IMR-90 (cell line): ENCODE data around the gene RCCD1. TPM values are rescaled to one million over a fixed set of nuclear protein-coding genes. Genes with fewer than 3 reads are reported as not detected.

Experiments
- ATAC-seq: fragments of 200-7000 bp; cut with Tn5 transposase; 2 replicates; pipeline ENCODE4 v1.9.1; 2020; ENCODE audit warnings: low read depth, mild to moderate bottlenecking, moderate library complexity
- BruUV-seq: library from RNA; stranded (reverse); fragments of 400-500 nt; replicated peaks from 2 replicates; lab custom pipeline; 2021; lab: Mats Ljungman, UMichigan
- CTCF ChIA-PET: fragments of 300-600 bp; formaldehyde crosslinking; extraction: SDS; loops from one replicate; lab custom pipeline; 2021; ENCODE audit warnings: antibody characterized with exemption; lab: Yijun Ruan, JAX
- POLR2A ChIA-PET: fragments of 300-600 bp; sonication (Branson Sonifier 250); formaldehyde crosslinking; loops from one replicate; lab custom pipeline; 2022; ENCODE audit warnings: antibody characterized with exemption; ENCODE audit not compliant: unreplicated experiment; lab: Charles Lee
- DNase-seq: peaks from one replicate; pipeline ENCODE4 v3.0.0; 2013
- H2AFZ ChIP-seq: replicated peaks from 2 replicates; pipeline ENCODE3; 2013; ENCODE audit warnings: low read length, mild to moderate bottlenecking; ENCODE audit not compliant: poor library complexity
- H2AK5ac ChIP-seq: 2 replicates; pipeline ENCODE4 v1.6.1; 2013; ENCODE audit warnings: low read depth, low read length, inconsistent platforms
- H2AK9ac ChIP-seq: replicated peaks from 2 replicates; pipeline ENCODE3; 2013; ENCODE audit warnings: mild to moderate bottlenecking, low read depth, low read length, moderate library complexity; ENCODE audit not compliant: poor library complexity
- H2BK120ac ChIP-seq: 2 replicates; pipeline ENCODE4 v1.6.1; 2013; ENCODE audit warnings: low read depth, low read length, inconsistent platforms
- H2BK15ac ChIP-seq: 3 replicates; pipeline ENCODE4 v1.6.1; 2013; ENCODE audit warnings: low read depth, low read length, inconsistent platforms
- H2BK20ac ChIP-seq: 2 replicates; pipeline ENCODE4 v1.6.1; 2013; ENCODE audit warnings: low read depth, mild to moderate bottlenecking, inconsistent platforms, low read length, moderate library complexity
- H2BK5ac ChIP-seq: 2 replicates; pipeline ENCODE4 v1.6.1; 2013; ENCODE audit warnings: mild to moderate bottlenecking, low read depth, low read length, inconsistent platforms; ENCODE audit not compliant: poor library complexity, severe bottlenecking
- H3K14ac ChIP-seq: replicated peaks from 2 replicates; pipeline ENCODE4 v1.6.1; 2013; ENCODE audit warnings: low read depth, low read length, inconsistent platforms
- H3K18ac ChIP-seq: 2 replicates; pipeline ENCODE4 v1.6.1; 2013; ENCODE audit warnings: low read depth, low read length, control low read depth
- H3K23ac ChIP-seq: 2 replicates; pipeline ENCODE4 v1.6.1; 2013; ENCODE audit warnings: low read depth, low read length, inconsistent platforms
- H3K27ac ChIP-seq: 2 replicates; pipeline ENCODE4 v1.5.1; 2013; ENCODE audit warnings: mild to moderate bottlenecking, control low read depth, low read length; ENCODE audit not compliant: insufficient read depth
- H3K27me3 ChIP-seq: 2 replicates; pipeline ENCODE4 v1.6.1; 2013; ENCODE audit warnings: low read length; ENCODE audit not compliant: control insufficient read depth, insufficient read depth
- H3K36me3 ChIP-seq: 2 replicates; pipeline ENCODE4 v1.6.1; 2013; ENCODE audit warnings: low read length, mixed read lengths; ENCODE audit not compliant: control insufficient read depth, insufficient read depth
- H3K4ac ChIP-seq: 2 replicates; pipeline ENCODE4 v1.6.1; 2013; ENCODE audit warnings: low read depth, low read length, inconsistent platforms
- H3K4me1 ChIP-seq: 2 replicates; pipeline ENCODE4 v1.6.1; 2013; ENCODE audit warnings: low read length, mixed read lengths; ENCODE audit not compliant: control insufficient read depth, insufficient read depth
- H3K4me2 ChIP-seq: 2 replicates; pipeline ENCODE4 v1.6.1; 2013; ENCODE audit warnings: low read depth, mild to moderate bottlenecking, control low read depth, low read length, moderate library complexity
- H3K4me3 ChIP-seq: 2 replicates; pipeline ENCODE4 v1.5.1; 2013; ENCODE audit warnings: low read depth, mild to moderate bottlenecking, control low read depth, low read length, moderate library complexity; ENCODE audit not compliant: insufficient read depth
- H3K56ac ChIP-seq: 2 replicates; pipeline ENCODE4 v1.6.1; 2013; ENCODE audit warnings: low read length, inconsistent platforms; ENCODE audit not compliant: insufficient read depth; ENCODE audit errors: extremely low read depth
- H3K79me1 ChIP-seq, 2 experiments: 2 replicates each; pipeline ENCODE4 v1.6.1; 2013; ENCODE audit warnings: low read length in 2 of 2, inconsistent platforms in 1 of 2, low read depth in 1 of 2
- H3K9ac ChIP-seq: 2 replicates; pipeline ENCODE4 v1.6.1; 2013; ENCODE audit warnings: low read depth, low read length, control low read depth
- H3K9me1 ChIP-seq: 2 replicates; pipeline ENCODE4 v1.6.1; 2013; ENCODE audit warnings: low read length, inconsistent platforms; ENCODE audit not compliant: insufficient read depth
- H3K9me3 ChIP-seq: 2 replicates; pipeline ENCODE4 v1.6.1; 2013; ENCODE audit warnings: low read length; ENCODE audit not compliant: control insufficient read depth, insufficient read depth
- H4K20me1 ChIP-seq: 2 replicates; pipeline ENCODE4 v1.6.1; 2013; ENCODE audit warnings: low read length, inconsistent platforms; ENCODE audit not compliant: insufficient read depth
- H4K5ac ChIP-seq: 2 replicates; pipeline ENCODE4 v1.6.1; 2013; ENCODE audit warnings: mild to moderate bottlenecking, low read depth, low read length, control low read depth
- H4K8ac ChIP-seq, 2 experiments: 2 replicates each; pipeline ENCODE4 v1.6.1; 2013; ENCODE audit warnings: low read depth in 2 of 2, low read length in 2 of 2, control low read depth in 1 of 2, inconsistent platforms in 1 of 2
- H4K91ac ChIP-seq: 2 replicates; pipeline ENCODE4 v1.6.1; 2013; ENCODE audit warnings: low read depth, low read length, inconsistent platforms; ENCODE audit not compliant: insufficient read depth
- BHLHE40 ChIP-seq: fragments of 150-350 bp; IDR thresholded peaks from 2 replicates; pipeline ENCODE4 v1.6.1; 2016; ENCODE audit warnings: mild to moderate bottlenecking, low read depth, low read length
- CEBPB ChIP-seq: IDR thresholded peaks from 2 replicates; pipeline ENCODE4 v1.6.1; 2012; ENCODE audit warnings: low read depth, low read length, improper control_type of control experiment
- CHD1 ChIP-seq: IDR thresholded peaks from 2 replicates; pipeline ENCODE4 v1.6.1; 2012; ENCODE audit warnings: low read depth, low read length, improper control_type of control experiment
- ELK1 ChIP-seq: fragments of 150-350 bp; IDR thresholded peaks from 2 replicates; pipeline ENCODE4 v1.6.1; 2016; ENCODE audit warnings: low read depth, mild to moderate bottlenecking, low read length, moderate library complexity, borderline replicate concordance
- FOS ChIP-seq: fragments of 150-350 bp; IDR thresholded peaks from 2 replicates; pipeline ENCODE4 v1.6.1; 2016; ENCODE audit warnings: low read depth, low read length
- MAZ ChIP-seq: IDR thresholded peaks from 2 replicates; pipeline ENCODE4 v1.6.1; 2012; ENCODE audit warnings: low read depth, mild to moderate bottlenecking, low read length, improper control_type of control experiment, moderate library complexity, borderline replicate concordance
- MXI1 ChIP-seq: IDR thresholded peaks from 2 replicates; pipeline ENCODE4 v1.6.1; 2012; ENCODE audit warnings: low read depth, mild to moderate bottlenecking, low read length, moderate library complexity, borderline replicate concordance
- NFE2L2 ChIP-seq: fragments of 150-350 bp; IDR thresholded peaks from 2 replicates; pipeline ENCODE4 v1.6.1; 2016; ENCODE audit warnings: low read depth, mild to moderate bottlenecking, low read length
- POLR2A ChIP-seq: IDR thresholded peaks from 2 replicates; pipeline ENCODE4 v1.6.1; 2012; ENCODE audit warnings: mild to moderate bottlenecking, low read depth, low read length
- RFX5 ChIP-seq: IDR thresholded peaks from 2 replicates; pipeline ENCODE4 v1.8.0; 2012; ENCODE audit warnings: low read depth, mild to moderate bottlenecking, low read length, moderate library complexity
- USF2 ChIP-seq: fragments of 150-350 bp; IDR thresholded peaks from 2 replicates; pipeline ENCODE4 v1.6.1; 2017; ENCODE audit warnings: mild to moderate bottlenecking, antibody characterized with exemption, low read length, low read depth
- WGBS, 2 experiments: methylation state at CpG; one replicate each; pipeline versions ENCODE4 v1.1.5 to v1.1.7; 2013; ENCODE audit warnings: missing lambda C conversion rate in 2 of 2; ENCODE audit not compliant: insufficient read length in 1 of 2; ENCODE audit errors: extremely low coverage in 2 of 2; 5-methylcytosine and 5-hydroxymethylcytosine counted together
- dilution Hi-C: fragments of 300-500 bp; cut with HindIII; formaldehyde crosslinking; loops from one replicate; pipeline ENCODE4 v1.14.3; 2018; ENCODE audit warnings: low sequenced_read_pairs; ENCODE audit not compliant: unreplicated experiment
- in situ Hi-C: fragments of 300-500 bp; cut with MboI; formaldehyde crosslinking; loops from 3 replicates; pipeline ENCODE4 v1.14.3; 2019; ENCODE audit warnings: low sequenced_read_pairs, inconsistent platforms, mixed read lengths
- intact Hi-C: fragments of 100-400 bp; cut with micrococcal nuclease; formaldehyde crosslinking; loops from 2 replicates; pipeline ENCODE4 v1.10.0; 2022
- polyA plus RNA-seq, 3 experiments: library from polyadenylated mRNA; depleted of rRNA; stranded (reverse); fragments of >200 nt; gene quantifications; 2 replicates each; pipeline ENCODE4 v1.2.3, GENCODE V29; 2012; ENCODE audit warnings: low replicate concordance in 1 of 3
- total RNA-seq: library from RNA; depleted of rRNA; stranded (reverse); fragments of >200 nt; gene quantifications from 2 replicates; pipeline ENCODE4 v1.2.3, GENCODE V29; 2012

RCCD1 gene
- total and polyA plus RNA-seq, 2 of the 4 experiments (the other 2 are of a cell fraction): 3.9 to 9.9 TPM

- no TSS peak for BruUV-seq
- Histone ChIP-seq H3K23ac (no peak overlapping the region), H3K14ac (no peak overlapping the region), H4K8ac (no peak overlapping the region), H3K9ac (no peak overlapping the region), H3K56ac (no peak overlapping the region), H2BK20ac (no peak overlapping the region), H3K9me1 (0 out of 2 replicates have a peak, but pooled peaks cover 5% of the 10 kb centered on the region), H3K4me3 (no peak overlapping the region), H2AK5ac (no peak overlapping the region), H3K79me1 (peaks cover 11 to 17% of the 10 kb centered on the region in 2 experiments; a peak in 3 of 4 replicates), H3K36me3 (peaks cover 42% of the 10 kb centered on the region), H3K4me2 (no peak overlapping the region), H3K9me3 (no peaks in the 10 kb centered on the region), H3K4ac (no peak overlapping the region), H3K27ac (no peak overlapping the region), H4K5ac (no peak overlapping the region), H3K4me1 (no peaks in the 10 kb centered on the region), H2BK15ac (no peak overlapping the region), H4K20me1 (no peaks in the 10 kb centered on the region), H3K27me3 (no peaks in the 10 kb centered on the region), H2BK5ac (no peak overlapping the region), H4K91ac (no peak overlapping the region), H3K18ac (no peak overlapping the region), H2AFZ (no peak overlapping the region), H2AK9ac (no peak overlapping the region), H2BK120ac (no peak overlapping the region)
- TF ChIP-seq CHD1 (no peak), MAZ (no peak), ELK1 (no peak), FOS (no peak), USF2 (no peak), POLR2A (no peak), CEBPB (no peak), RFX5 (no peak), BHLHE40 (no peak), NFE2L2 (no peak), MXI1 (no peak)
- ChIA-PET POLR2A (no interaction called here), CTCF (no interaction called here)
- dilution Hi-C loops: no loop called here
- DNase-seq (no peak), ATAC-seq (no peak)
- intact Hi-C loops: no loop called here
- 100% methylated on average over 2 of the region's 7 CpGs; no CpG with 5 or more reads in 1 of the 2 experiments for WGBS, 2 experiments
- in situ Hi-C loops: no loop called here
Observed at GRCh38 chr15:90970274-90970673, 15.6 kb downstream of the RCCD1 start.
